Endothelial cell of umbilical vein (primary cell): Measurements from ENCODE around the gene SH3GL3. TPM values are rescaled to one million over a fixed set of nuclear protein-coding genes. Genes with fewer than 3 reads are reported as not detected.

Source experiments
- BruUV-seq: library from RNA; stranded (reverse); fragments of 400-500 nt; replicated peaks from 2 replicates; lab custom pipeline; 2021; lab: Mats Ljungman, UMichigan
- CTCF ChIA-PET: fragments of 300-600, 350-600 bp; sonication (Branson Sonifier 250); formaldehyde crosslinking; loops from one replicate; lab custom pipeline; 2021; ENCODE audit warnings: antibody characterized with exemption, inconsistent platforms; lab: Charles Lee
- POLR2A ChIA-PET: fragments of 300-600, 350-600 bp; sonication (Branson Sonifier 250); formaldehyde crosslinking; loops from one replicate; lab custom pipeline; 2021; ENCODE audit warnings: antibody characterized with exemption, inconsistent platforms; lab: Charles Lee
- DNase-seq: peaks from one replicate; pipeline ENCODE4 v3.0.0-alpha.2; 2011; ENCODE audit warnings: low read depth, low spot score
- FAIRE-seq: peaks from 2 replicates; lab custom pipeline; 2011; peaks lifted over from hg19 to GRCh38; lab: Jason Lieb, UNC
- H2AFZ ChIP-seq: 2 replicates; pipeline ENCODE4 v1.6.0; 2012; ENCODE audit warnings: low read depth, low read length, control low read depth, inconsistent platforms
- H3K27ac ChIP-seq: 2 replicates; pipeline ENCODE4 v1.5.1; 2011; ENCODE audit warnings: low read depth, mild to moderate bottlenecking, control low read depth, low read length, moderate library complexity; ENCODE audit not compliant: insufficient read depth
- H3K27me3 ChIP-seq, 2 experiments: 2 replicates each; pipeline versions ENCODE4 v1.6.0 to v1.6.1; 2011; ENCODE audit warnings: low read length in 2 of 2, mixed read lengths in 1 of 2; ENCODE audit not compliant: control insufficient read depth in 2 of 2, insufficient read depth in 2 of 2
- H3K36me3 ChIP-seq, 2 experiments: 2 replicates in 1 of 2; 3 replicates in 1 of 2; pipeline ENCODE4 v1.5.1; 2011; ENCODE audit warnings: low read length in 2 of 2, mild to moderate bottlenecking in 1 of 2, moderate library complexity in 1 of 2; ENCODE audit not compliant: control insufficient read depth in 2 of 2, insufficient read depth in 2 of 2; ENCODE audit errors: extremely low read depth in 1 of 2
- H3K4me1 ChIP-seq: 3 replicates; pipeline ENCODE4 v1.5.1; 2011; ENCODE audit warnings: mild to moderate bottlenecking, low read length; ENCODE audit not compliant: control insufficient read depth, insufficient read depth; ENCODE audit errors: extremely low read depth
- H3K4me2 ChIP-seq: 2 replicates; pipeline ENCODE4 v1.6.1; 2011; ENCODE audit warnings: low read length, control low read depth, mixed read lengths; ENCODE audit not compliant: insufficient read depth
- H3K4me3 ChIP-seq, 3 experiments: fragments of 200-600 bp in 1 of 3; sonication (generic), shearing (Covaris generic) in 1 of 3; replicated peaks in 1 of 3; 2 replicates each; pipeline ENCODE4 v1.5.1; 2011 to 2016; ENCODE audit warnings: control low read depth in 3 of 3, low read length in 3 of 3, mild to moderate bottlenecking in 2 of 3, inconsistent platforms in 1 of 3, low read depth in 1 of 3, moderate library complexity in 1 of 3; ENCODE audit not compliant: insufficient read depth in 1 of 3
- H3K79me2 ChIP-seq: 2 replicates; pipeline ENCODE4 v1.6.0; 2012; ENCODE audit warnings: low read length, inconsistent platforms; ENCODE audit not compliant: control insufficient read depth, insufficient read depth
- H3K9ac ChIP-seq: replicated peaks from 2 replicates; pipeline ENCODE3; 2011; ENCODE audit warnings: low read length, control low read depth; ENCODE audit not compliant: insufficient read depth; ENCODE audit errors: extremely low read depth
- H3K9me1 ChIP-seq: replicated peaks from 3 replicates; pipeline ENCODE4 v1.6.0; 2011; ENCODE audit warnings: mild to moderate bottlenecking, low read length; ENCODE audit not compliant: control insufficient read depth, insufficient read depth; ENCODE audit errors: extremely low read depth
- H3K9me3 ChIP-seq: replicated peaks from 2 replicates; pipeline ENCODE4 v1.5.1; 2012; ENCODE audit warnings: low read length, inconsistent platforms; ENCODE audit not compliant: control insufficient read depth, insufficient read depth
- H4K20me1 ChIP-seq: replicated peaks from 2 replicates; pipeline ENCODE3; 2011; ENCODE audit warnings: mild to moderate bottlenecking, low read length; ENCODE audit not compliant: control insufficient read depth, insufficient read depth; ENCODE audit errors: extremely low read depth
- CTCF ChIP-seq, 2 donors: IDR thresholded peaks; 1 replicate in 1 of 2; 2 replicates in 1 of 2; pipeline ENCODE4 v1.5.1; 2011; ENCODE audit warnings: low read length in 2 of 2, mild to moderate bottlenecking in 2 of 2, moderate library complexity in 2 of 2, control low read depth in 1 of 2, inconsistent platforms in 1 of 2, low read depth in 1 of 2; ENCODE audit not compliant: insufficient read depth in 1 of 2; ENCODE audit errors: extremely low read depth in 1 of 2
- EZH2 ChIP-seq: IDR thresholded peaks from 2 replicates; pipeline ENCODE4 v1.6.1; 2012; ENCODE audit warnings: borderline replicate concordance, low read depth, mild to moderate bottlenecking, moderate library complexity, low read length, inconsistent platforms; ENCODE audit not compliant: severe bottlenecking
- FOS ChIP-seq: IDR thresholded peaks from 2 replicates; pipeline ENCODE4 v1.6.1; 2011; ENCODE audit warnings: mild to moderate bottlenecking, low read length, moderate library complexity, borderline replicate concordance; ENCODE audit not compliant: insufficient read depth
- GATA2 ChIP-seq: IDR thresholded peaks from 2 replicates; pipeline ENCODE4 v1.7.0; 2011; ENCODE audit warnings: low read depth, mild to moderate bottlenecking, moderate library complexity, mixed read lengths, low read length; ENCODE audit not compliant: insufficient read length, insufficient read depth
- JUN ChIP-seq: IDR thresholded peaks from 2 replicates; pipeline ENCODE4 v1.6.1; 2011; ENCODE audit warnings: borderline replicate concordance, low read depth; ENCODE audit not compliant: insufficient read length, insufficient read depth
- MAX ChIP-seq: IDR thresholded peaks from 2 replicates; pipeline ENCODE4 v1.6.1; 2011; ENCODE audit not compliant: insufficient read depth, insufficient read length
- MYC ChIP-seq: IDR thresholded peaks from one replicate; pipeline ENCODE4 v1.6.1; 2011; ENCODE audit warnings: mild to moderate bottlenecking, low read depth, low read length
- POLR2A ChIP-seq: IDR thresholded peaks from 2 replicates; pipeline ENCODE4 v1.6.1; 2012; ENCODE audit warnings: low read depth, mild to moderate bottlenecking, control low read depth, low read length
- POLR2AphosphoS5 ChIP-seq: IDR thresholded peaks from 2 replicates; pipeline ENCODE4 v1.6.1; 2012; ENCODE audit warnings: low read depth, mild to moderate bottlenecking, control low read depth, low read length, moderate library complexity; ENCODE audit not compliant: insufficient read depth
- dilution Hi-C: fragments of 300-500 bp; cut with MboI; formaldehyde crosslinking; loops from one replicate; pipeline ENCODE4 v1.15.0; 2019; ENCODE audit warnings: low sequenced_read_pairs; ENCODE audit not compliant: extremely low pct_ligation_motif_present
- intact Hi-C: fragments of 100-400 bp; cut with micrococcal nuclease; formaldehyde crosslinking; loops from one replicate; pipeline ENCODE4 v1.10.0; 2022
- polyA plus RNA-seq, 4 experiments: library from polyadenylated mRNA; depleted of rRNA in 3 of 4; stranded (reverse) in 3 of 4; unstranded in 1 of 4; fragments of >200 nt; gene quantifications; 2 replicates each; pipeline versions ENCODE4 v1.2.1 to v1.2.3, GENCODE V29; 2011 to 2012; ENCODE audit warnings: missing spikeins in 1 of 4
- total RNA-seq: library from RNA; stranded (reverse); gene quantifications from 2 replicates; pipeline ENCODE4 v1.2.3, GENCODE V29; 2021

The SH3GL3 gene
- total and polyA plus RNA-seq, 2 donors (not counting 3 experiments of a cell fraction or from before 2014, with no cell fraction given): not detected

GRCh38 chr15:83658430-83659416 is 211.6 kb downstream of the SH3GL3 start:
- ChIA-PET CTCF (no interaction called here), POLR2A (no interaction called here)
- Histone ChIP-seq H3K4me2 (no peak overlapping the region), H3K4me1 (no peaks in the 10 kb centered on the region), H3K4me3 (no peak overlapping the region), H3K27me3 (peaks cover 12 to 14% of the 10 kb centered on the region in 2 experiments), H3K79me2 (no peaks in the 10 kb centered on the region), H3K27ac (no peak overlapping the region), H3K36me3 (no peaks in the 10 kb centered on the region), H3K9me1 (no peaks in the 10 kb centered on the region), H4K20me1 (no peaks in the 10 kb centered on the region), H3K9ac (no peak overlapping the region), H2AFZ (no peak overlapping the region), H3K9me3 (no peaks in the 10 kb centered on the region)
- TF ChIP-seq POLR2AphosphoS5: no peak
- TF ChIP-seq POLR2A: no peak
- no peak for TF ChIP-seq EZH2
- TF ChIP-seq MYC: no peak
- TF ChIP-seq FOS: no peak
- no peak for TF ChIP-seq JUN
- no peak for TF ChIP-seq GATA2
- no peak for TF ChIP-seq CTCF (IDR thresholded peaks at IDR 0.05; ENCODE audit: extremely low read depth in 1 of 2, insufficient read depth in 1 of 2, low read depth in 1 of 2, low read length in 2 of 2)
- TF ChIP-seq MAX: no peak
- intact Hi-C loops (no loop called here), dilution Hi-C loops (no loop called here)
- DNase-seq (no peak), FAIRE-seq (no peak)
- no TSS peak for BruUV-seq
